Choroid plexus epithelial cell (primary cell): ENCODE results near the gene PKDCC.

ENCODE experiments used
- DNase-seq: peaks from one replicate; pipeline ENCODE4 v3.0.0-alpha.2; 2010; ENCODE audit warnings: low read depth
- H3K4me3 ChIP-seq: 2 replicates; pipeline ENCODE4 v1.5.1; 2011; ENCODE audit warnings: low read depth, mild to moderate bottlenecking, control low read depth, low read length, moderate library complexity
- CTCF ChIP-seq: conservative IDR thresholded peaks from 2 replicates; pipeline ENCODE4 v1.5.1; 2011; ENCODE audit warnings: low read depth, mild to moderate bottlenecking, control low read depth, inconsistent platforms, low read length, moderate library complexity

PKDCC gene

GRCh38 chr2:42068571-42069178, 20.9 kb downstream of the PKDCC start:
- TF ChIP-seq CTCF = no peak
- H3K4me3 ChIP-seq = no peak overlapping the region
- no peak for DNase-seq

- no peak for TF ChIP-seq CTCF
- no peak for DNase-seq
- H3K4me3 ChIP-seq = no peak overlapping the region
These were observed 21.7 kb downstream of the PKDCC start for GRCh38 chr2:42069568-42069967.

GRCh38 chr2:42071791-42072190, 24.0 kb downstream of the PKDCC start:
- no peak overlapping the region for H3K4me3 ChIP-seq
- no peak for TF ChIP-seq CTCF
- DNase-seq = no peak

- DNase-seq = peak; percentile 61
- H3K4me3 ChIP-seq = no peak overlapping the region
- no peak for TF ChIP-seq CTCF
These were observed 24.7 kb downstream of the PKDCC start for GRCh38 chr2:42072349-42073118.

- H3K4me3 ChIP-seq = no peak overlapping the region
- no peak for DNase-seq
- no peak for TF ChIP-seq CTCF
These were observed 26.1 kb downstream of the PKDCC start for GRCh38 chr2:42073739-42074503.

GRCh38 chr2:42074661-42075060, 26.8 kb downstream of the PKDCC start:
- DNase-seq = no peak

More at GRCh38 chr2:42074661-42075060, 26.8 kb downstream of the PKDCC start:
- H3K4me3 ChIP-seq = no peak overlapping the region
- TF ChIP-seq CTCF = peak; percentile 21
